GM10266 (cell line): ENCODE data around the gene MSX1.
A peak's percentile ranks its signal among the peaks of the same experiment; 100 is the strongest.

Experiments used
- DNase-seq: peaks from one replicate; pipeline ENCODE4 v3.0.0; 2012; ENCODE audit errors: extremely low spot score
- CTCF ChIP-seq: IDR thresholded peaks from 2 replicates; pipeline ENCODE4 v1.5.1; 2012; ENCODE audit warnings: mild to moderate bottlenecking, low read depth; ENCODE audit not compliant: control insufficient read depth, insufficient read depth; ENCODE audit errors: missing control alignments

Gene MSX1

DNA sequence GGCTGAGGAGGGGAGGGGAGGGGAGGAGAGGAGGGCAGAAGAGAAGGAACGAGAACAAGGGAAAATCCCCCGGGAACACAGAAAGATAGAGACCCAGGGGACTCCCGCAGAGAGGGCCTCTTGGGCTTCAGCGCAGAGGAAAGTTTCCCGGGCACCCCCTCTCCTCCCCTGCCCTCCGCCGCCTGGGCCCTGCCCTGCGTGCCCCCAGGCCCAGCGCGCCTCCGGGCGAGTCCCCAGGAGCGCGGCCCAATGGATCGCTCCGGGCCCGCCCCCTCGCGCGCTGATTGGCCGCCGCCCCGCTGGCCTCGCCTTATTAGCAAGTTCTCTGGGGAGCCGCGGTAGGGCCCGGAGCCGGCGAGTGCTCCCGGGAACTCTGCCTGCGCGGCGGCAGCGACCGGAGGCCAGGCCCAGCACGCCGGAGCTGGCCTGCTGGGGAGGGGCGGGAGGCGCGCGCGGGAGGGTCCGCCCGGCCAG, at the start of gene MSX1:
TSS of gene MSX1 (plus strand) at position 341 of the 474 bp plus-strand sequence. CDS start 235 bp downstream, outside the sequence.
- TF ChIP-seq CTCF: no peak
- peak; percentile 95 for DNase-seq

DNA sequence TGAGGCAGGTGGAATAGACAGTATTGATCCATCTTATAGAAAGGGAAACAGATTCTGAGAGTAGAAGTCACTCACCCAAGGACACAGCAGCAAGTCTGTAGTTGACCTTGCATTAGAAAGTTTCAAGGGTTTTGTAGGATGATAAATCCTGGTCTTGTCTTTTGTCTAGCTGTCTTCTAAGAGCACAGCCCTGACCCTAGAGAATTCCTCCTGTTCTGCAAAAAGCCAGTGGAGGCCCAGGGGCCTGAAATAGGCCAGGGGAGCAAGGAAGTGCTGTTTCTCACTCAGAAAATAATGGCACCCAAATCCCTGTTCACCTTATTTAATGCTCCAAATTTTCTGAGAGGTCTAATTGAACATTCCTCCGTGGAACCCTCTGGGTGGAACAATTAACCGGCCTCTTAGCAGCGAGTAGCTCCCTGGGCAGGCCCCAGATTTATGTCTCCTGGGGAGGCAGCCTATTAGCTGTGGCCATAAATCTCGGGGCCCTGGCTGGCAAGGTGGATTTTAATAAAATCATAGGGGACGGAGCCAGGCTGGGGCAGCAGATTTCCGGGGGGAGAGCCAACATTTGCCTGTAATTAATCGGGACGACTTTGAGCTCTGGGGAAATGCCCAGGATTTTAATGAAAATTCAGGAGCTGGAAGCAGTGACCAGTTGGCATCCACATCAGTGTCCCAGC, 49.2 kb upstream of the MSX1 start:
- TF ChIP-seq CTCF: no peak
- DNase-seq: no peak

DNA sequence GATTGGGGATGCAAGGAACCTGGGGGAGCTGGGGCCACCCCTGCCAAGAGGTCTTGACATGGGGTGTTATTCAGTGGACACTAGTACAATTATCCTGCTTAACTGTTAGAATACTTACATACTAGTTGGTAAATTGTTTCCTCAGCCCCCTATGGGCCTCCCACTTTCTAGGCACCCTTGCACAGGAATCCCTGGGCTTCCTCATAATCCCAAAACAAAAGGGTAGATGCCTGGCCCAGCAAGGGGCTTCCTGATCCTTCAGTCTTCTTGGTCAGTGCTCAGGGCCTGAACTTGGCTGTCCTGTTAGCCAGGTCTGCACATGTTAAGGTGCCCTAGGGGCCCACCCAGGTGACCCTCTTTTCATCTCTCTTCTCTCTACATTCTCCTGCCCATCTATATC, 48.7 kb upstream of the MSX1 start:
- DNase-seq: no peak
- no peak for TF ChIP-seq CTCF

DNA sequence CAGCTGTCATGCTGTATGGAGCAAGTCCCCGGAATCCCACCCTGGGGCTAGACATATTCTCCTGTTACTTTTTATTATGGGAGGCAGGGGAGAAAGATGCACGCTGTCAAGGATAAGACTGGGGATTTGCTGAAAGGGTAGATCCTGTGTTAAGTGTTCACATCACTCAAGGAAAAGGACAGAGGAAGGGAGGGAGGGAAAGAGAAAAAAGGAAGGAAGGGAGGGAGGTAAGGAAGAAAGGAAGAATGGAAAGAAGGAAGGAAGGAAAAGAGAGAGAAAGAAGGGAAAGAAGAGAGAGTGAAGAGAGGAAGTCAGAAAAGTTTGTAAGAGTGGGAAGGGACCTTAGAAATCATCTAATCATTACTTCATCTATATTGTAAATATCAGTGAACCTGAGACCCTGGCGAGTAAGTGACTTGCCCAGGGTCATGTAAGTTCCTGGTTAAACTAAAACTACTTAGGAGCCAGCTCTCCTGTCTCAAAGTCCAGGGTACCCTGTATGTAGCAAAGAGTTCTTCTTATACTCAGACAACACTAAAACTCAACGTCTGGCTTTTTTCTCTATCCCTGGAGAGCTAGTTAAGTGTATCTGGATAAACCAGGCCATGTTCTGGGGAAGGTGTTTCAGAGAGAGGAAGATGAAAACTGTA, 47.2 kb upstream of the MSX1 start:
- DNase-seq: no peak
- TF ChIP-seq CTCF: no peak

- no peak for DNase-seq
- no peak for TF ChIP-seq CTCF
Measured at GRCh38 chr4:4818415-4819212, 40.9 kb upstream of the MSX1 start.

DNA sequence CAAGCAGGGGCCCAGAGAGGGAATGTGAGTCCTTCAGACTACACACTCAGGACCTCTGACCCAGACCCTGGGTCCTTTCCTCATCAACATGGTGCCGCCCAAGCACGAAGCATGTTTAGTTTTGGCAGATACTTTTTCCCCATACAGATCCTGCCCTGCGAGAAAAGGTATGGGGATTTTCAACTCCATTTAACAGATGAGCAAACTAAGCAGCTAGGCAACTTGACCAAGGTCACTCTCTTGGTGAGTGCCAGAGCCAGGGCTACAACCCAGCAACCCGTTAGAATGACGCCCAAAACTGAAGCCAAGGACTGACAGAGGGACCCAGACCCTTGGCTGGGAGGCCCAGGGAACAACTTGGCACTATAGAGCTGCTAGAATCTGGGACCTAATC, 40.3 kb upstream of the MSX1 start:
- no peak for TF ChIP-seq CTCF
- DNase-seq: no peak
